AG20443 (cell line): ENCODE measurements around the gene ADIG.

Experiments used
- DNase-seq: peaks from one replicate; pipeline ENCODE4 v3.0.0; 2012; ENCODE audit warnings: low spot score, mixed read lengths

Gene ADIG

DNA sequence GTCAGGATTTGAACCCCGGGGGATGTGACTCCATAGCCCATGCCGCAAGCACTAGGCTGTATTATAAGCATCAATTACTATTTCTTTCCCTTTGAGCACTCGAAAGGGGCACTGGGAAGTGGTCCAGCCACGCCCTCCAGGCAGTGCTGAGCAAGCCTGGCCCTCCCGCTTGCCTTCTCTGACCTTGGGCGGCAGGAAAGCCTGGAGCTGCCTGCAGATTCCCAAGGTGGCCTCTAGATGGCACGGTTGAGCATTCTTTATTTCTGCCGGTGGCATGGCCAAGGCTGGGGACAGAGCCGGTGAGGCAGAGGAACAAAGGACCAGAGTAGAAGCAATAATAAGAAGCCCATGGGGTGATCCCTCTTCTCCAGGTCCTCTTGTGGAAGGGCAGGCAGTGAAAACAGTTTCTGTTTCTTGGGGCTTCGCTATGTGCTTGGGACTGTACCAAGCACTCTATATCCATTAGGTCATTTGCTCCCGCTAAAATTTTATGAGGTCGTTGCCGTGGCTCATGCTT, 52.6 kb downstream of the ADIG start:
- peak; percentile 91 for DNase-seq

- no peak for DNase-seq
These were observed 54.8 kb downstream of the ADIG start for GRCh38 chr20:38635721-38636288.
